ENCODE measurements around the gene MS4A10.

Gene MS4A10

DNA sequence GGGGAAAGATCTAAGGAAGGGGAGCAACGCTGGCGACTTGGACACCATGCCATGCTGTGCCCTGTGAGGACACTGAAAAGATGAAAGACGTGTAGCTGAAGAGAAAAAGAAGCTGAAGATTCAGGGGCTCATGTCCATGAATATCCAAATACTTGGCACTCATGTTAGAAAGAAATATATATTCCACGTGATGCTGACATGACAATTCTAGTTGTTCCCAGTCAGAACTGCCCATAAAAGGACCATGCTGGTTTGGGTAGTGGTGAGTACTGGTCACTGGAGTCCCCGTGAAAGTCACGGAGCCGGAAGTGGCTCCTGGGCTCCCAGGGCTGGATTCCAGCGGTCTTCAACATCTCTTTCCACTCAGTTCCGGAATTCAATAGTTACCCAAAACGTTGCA, 18.6 kb upstream of the MS4A10 start:
- DNase-seq, result no peak

DNA sequence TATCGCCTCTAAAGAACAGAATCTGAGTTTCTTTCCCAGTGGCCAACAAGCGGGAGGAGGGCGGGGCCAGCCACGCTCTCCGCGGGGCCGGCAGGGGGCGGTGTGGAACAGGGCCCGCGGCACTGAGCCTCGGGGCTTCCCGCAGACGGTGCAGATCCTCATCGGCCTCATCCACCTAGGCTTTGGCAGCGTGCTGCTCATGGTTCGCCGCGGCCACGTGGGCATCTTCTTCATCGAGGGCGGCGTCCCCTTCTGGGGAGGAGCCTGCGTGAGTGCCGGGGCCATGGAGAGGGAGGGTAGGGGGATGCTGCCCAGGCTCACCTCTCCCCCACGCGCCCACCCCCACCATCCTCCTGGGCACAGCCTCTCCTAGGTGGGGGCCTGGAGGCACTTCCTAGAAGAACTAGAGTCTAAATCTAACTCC, 17.7 kb upstream of the MS4A10 start:
- no peak for DNase-seq

DNA sequence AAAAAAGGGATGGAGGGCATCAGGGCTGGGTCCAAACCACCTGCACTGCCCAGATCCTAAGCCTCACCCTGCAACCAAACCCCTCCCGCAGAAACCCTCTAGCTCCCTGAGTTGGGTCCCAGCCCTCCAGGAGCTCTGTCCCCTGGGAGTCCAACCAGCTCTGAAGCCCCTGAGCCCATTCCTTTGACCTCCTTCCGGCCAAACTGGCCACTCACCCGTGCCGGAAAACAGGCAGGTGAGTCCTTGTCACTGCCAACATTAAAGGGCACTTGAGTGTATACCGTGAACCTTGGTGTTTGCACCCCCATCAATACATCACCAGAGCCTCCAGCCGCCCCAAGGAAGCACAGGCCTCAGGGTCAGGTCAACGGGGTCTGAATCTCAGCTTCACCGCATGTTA, 16.9 kb upstream of the MS4A10 start:
- DNase-seq, result no peak

DNA sequence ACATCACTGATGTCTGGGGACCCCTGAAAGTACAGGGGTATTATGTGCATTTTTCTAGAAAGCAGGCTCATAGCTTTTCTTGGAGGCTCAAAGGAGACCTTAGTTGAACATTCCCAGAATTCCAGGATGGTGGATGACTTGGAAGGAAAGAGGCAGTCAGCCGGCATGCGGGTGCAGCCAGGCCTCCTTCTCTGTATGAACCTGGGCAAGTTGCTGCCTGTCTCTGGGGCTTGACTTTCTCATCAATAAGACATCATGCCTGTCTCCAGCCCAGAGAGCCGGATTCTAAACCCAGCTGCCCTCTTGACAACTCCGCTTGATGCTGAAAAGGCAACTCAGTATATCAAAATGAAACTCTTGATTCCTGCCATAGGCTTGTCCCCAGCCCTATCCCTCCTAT, 15.9 kb upstream of the MS4A10 start:
- no peak for DNase-seq

DNA sequence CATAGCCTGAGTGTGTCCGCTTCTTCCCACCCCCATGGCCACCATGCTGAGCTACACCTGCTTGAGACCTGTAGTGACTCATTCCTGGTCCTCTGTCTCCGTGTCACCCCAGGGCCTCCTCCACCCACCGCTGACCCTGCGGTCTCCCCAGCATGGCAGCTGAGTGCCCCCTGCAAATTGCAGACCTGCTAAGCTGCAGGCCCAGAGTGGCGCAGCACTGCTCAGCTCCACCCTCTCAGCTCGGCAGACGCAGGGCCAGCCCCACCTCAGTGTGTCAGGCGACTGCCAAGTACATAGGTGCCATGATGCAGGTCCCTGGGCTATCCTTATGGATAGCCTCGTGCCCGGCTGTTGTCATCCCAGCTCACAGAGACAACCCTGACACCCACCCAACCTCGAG, 15.3 kb upstream of the MS4A10 start:
- DNase-seq, result no peak

DNA sequence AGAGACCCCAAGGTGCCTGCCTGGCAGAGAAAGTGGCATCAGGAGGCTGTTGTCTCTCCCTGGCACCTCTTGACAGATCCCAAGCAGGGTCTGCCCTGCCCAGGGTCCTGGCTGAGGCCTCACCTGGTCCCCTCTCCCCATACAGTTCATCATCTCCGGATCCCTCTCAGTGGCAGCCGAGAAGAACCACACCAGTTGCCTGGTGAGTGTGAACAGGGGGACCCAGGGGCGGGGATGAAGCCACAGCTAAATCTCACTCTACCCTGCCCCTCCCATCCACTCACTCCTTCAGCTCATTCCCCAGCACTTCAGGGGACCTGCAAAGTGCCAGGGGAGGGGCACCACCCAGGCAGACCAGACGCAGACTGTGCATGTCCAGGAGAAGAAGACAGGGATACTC, 14.0 kb upstream of the MS4A10 start:
- DNase-seq, result no peak

DNA sequence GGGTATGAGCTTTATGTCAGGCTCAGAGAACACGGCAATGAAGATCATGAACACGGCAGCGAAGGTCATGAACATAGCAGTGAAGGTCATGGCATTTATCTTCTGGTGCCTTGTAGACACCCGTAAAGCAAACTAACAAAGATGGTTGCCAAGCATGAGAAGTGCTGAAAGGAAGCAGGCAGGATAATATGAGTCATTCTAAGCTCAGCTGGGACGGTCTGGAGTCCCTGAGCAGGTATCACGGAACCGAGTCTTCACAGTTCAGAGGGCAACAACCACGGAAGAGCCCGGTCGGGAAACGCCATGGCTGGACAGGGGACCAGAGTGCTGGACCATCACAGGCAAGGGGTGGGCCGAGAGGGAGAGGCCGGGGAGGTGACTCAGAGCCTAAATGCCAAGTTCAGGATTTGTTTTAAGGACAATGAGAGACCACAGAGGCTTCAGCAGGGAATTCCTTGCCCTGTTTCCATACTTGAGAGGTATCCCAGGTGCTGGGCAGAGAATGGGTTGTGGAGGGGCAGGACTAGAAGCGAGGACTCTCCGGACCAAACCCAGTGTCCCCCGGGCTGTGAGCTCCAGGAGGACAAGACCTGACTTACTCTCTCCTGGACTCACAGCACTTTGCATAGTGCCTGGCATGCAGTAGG, 13.1 kb upstream of the MS4A10 start:
- no peak for DNase-seq

DNA sequence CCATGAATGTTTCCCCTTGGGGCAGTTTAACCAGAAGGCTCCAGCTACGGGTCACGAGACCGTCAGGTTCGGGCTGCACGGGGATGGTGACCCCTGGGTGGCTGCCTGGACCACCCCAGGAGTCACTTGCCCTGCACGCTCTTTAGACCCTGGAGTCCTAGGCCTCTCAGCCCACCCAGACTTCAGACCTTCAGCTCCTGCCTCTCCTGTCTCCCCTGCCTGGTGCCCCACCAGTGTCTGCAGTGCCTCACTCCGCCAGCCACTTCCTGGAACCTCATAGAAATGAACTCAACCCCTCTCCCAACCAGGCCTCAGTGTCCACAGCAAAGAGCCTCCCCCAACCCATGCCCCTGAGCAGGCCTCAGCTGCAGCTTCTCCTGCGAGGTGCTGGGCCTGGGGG, 12.5 kb upstream of the MS4A10 start:
- DNase-seq, result no peak

DNA sequence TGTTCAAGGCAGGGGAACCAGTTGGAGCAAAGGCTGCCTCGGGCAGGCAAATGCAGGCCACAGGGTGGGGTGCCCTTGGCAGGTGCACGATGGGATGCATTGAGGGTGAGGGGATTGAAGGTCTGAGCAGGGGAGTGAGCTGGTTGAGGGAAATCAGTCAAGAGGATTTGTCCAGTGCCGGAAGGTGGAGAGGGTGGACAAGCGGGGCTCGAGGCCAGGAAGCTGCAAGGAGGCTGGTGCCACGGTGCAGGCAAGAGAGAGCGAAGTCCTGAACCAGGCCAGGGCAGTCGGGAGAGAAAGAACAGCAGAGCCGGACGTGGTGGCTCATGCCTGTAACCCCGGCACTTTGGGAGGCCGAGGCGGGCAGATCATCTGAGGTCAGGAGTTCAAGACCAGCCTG, 10.4 kb upstream of the MS4A10 start:
- no peak for DNase-seq

DNA sequence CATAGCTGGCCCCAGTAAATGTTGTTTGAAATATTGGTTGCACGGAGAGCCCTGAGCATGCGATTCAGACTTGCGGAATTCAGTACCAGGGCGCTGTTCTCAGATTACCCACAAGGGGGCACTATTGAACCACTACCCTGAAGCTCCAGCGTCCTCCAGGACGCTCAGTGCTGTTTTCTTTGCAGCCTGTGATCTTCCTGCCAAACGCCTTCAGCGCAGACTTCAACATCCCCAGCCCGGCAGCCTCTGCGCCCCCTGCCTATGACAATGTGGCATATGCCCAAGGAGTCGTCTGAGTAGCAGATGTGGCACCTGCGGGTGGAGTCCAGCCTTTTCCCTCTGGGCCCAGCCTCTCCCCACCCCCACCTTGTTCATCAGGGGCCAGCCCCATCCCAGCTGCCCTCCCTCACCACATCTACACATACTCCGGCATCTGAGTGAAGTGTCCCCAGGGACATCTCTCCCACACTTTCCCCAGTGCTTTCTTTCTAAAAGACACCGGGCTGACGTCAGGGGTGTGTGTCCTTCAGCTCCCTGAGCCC, 9.6 kb upstream of the MS4A10 start:
- DNase-seq, result peak; percentile 39

DNA sequence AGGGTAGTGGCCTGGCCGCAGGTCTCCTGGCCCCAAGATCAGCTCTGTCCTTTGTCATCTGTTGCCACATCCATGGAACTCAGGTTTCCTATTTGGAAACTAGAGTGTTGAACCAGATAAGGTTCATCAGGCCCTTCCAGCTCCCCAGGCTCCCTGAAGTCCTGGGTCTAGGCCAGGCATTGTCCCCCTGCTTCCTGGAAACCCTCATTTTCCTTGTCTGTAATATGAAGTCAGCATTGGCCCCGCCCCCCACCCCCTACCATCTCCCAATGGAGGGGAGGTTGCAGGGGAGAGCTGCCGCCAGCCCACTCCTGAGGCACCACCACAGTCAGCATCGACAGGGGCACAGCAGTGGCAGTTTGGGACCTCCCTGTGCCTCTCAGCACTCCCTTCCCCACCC, 9.0 kb upstream of the MS4A10 start:
- no peak for DNase-seq

DNA sequence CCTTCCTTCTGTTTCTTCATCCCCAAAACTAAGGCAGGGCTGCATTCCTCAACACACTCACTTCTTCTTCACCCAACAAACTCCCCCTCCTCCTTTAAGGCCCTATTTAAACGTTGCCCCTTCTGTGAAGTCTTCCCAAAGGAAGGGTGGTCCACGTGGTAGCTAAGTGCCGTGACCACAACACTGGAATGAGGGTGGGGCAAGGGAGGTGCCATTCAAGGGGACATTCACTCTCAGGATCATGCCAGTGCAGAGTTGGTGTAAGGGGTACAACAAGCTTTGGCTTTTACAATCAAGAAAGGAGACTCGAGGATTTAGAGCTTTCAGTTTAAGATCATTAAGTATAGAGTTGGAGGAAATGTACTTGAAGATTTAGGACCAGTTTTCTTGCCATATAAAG, 8.0 kb upstream of the MS4A10 start:
- DNase-seq, result no peak

DNA sequence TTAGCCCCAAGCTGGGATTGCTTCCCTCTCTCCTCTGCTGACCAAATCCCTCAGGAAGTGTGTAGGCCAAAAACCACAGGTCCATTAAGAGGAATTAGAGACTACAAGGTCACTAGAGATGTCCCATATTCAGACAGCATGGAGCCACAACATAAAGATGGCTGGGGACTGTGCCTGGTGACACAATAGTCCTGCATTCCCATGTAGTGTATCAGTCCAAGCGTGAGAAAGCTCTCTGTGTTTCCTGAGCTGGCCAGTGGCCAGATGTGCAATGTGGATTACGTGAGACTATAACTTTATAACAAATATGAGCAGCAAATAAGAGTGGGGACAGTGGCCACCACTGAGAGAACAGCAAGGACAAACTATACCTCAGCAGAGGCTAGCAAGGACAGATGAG, 7.6 kb upstream of the MS4A10 start:
- DNase-seq, result no peak

DNA sequence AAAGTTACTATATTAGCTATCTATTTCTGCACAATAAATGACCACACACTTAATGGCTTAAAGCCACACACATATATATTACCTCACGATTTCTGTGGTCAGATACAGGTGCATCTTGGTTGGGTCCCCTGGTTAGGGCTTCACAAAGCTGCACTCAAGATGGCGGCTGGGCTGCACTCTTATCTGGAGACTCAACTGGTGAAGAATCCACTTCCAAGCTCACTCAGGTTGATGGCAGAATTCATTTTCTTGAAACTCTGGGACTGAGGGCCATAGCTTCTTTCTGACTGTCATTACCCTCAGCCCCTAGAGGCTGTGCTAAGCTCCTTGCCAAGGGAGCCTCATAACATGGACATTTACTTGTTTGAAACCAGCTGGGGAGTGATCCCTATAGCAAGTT, 5.1 kb upstream of the MS4A10 start:
- DNase-seq, result no peak

DNA sequence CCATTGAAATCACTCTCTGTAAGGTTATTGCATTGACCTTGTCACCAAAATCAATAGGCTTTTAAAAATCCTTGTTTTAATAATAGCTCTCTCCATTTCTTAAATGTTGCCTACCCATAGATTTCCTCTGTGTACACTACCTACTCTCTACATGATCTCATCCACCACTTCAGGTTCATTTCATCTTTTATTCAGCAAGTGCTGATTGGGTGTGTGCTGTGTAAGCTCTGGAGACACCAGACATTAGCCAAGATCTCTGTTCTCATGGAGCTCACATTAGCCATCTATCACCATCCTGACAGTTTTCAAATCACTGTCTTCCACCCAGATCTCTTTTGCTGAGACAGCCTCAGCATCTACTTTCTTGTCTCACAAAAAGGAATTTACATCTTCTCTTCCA, 4.4 kb upstream of the MS4A10 start:
- no peak for DNase-seq

DNA sequence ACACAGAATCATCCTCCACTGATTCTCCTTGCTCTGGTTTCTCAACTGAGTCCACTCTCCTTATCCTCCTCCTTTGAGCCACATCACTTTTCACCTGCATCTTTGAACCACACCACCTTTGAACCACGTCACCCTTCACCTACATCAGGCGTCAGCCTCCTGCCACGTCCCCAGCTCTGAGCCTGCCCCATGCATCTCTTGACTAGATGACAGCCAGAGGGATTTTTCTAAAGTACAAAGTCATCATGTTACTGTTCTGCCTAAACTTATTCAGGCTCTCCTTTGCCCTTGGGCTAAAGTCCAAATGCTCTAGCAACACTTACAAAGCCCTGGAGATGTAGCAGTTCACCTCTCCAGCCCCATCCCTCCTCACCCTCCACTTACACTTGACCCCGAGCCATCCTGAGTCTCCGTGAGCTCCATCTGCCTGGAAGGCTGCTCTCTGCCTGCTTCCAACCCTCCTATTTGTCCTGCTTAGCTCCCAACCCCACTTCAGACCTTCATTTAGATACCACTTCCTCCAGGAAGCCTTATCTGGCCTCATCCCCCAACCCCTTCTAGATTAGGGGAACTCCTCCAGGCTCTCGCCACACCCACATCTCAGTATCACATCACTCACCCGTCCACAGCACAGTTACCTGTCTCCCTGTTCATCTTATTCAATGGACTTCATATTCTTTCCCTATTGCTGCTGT, 3.7 kb upstream of the MS4A10 start:
- no peak for DNase-seq

DNA sequence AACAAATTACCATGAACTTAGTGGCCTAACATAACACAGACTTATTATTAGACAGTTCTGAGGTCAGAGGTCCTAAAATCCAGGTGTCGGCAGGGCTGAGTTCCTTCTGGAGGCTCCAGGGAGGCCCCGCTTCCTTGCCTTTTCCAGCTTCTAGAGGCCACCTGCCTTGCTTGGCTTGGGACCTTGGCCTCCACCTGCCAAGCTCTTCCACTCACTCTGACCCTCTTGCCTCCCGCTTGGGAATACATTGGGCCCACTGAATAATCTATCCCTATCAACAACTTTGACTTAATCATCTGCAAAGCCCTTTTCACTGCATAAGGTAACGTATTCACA, 3.2 kb upstream of the MS4A10 start:
- DNase-seq, result no peak

DNA sequence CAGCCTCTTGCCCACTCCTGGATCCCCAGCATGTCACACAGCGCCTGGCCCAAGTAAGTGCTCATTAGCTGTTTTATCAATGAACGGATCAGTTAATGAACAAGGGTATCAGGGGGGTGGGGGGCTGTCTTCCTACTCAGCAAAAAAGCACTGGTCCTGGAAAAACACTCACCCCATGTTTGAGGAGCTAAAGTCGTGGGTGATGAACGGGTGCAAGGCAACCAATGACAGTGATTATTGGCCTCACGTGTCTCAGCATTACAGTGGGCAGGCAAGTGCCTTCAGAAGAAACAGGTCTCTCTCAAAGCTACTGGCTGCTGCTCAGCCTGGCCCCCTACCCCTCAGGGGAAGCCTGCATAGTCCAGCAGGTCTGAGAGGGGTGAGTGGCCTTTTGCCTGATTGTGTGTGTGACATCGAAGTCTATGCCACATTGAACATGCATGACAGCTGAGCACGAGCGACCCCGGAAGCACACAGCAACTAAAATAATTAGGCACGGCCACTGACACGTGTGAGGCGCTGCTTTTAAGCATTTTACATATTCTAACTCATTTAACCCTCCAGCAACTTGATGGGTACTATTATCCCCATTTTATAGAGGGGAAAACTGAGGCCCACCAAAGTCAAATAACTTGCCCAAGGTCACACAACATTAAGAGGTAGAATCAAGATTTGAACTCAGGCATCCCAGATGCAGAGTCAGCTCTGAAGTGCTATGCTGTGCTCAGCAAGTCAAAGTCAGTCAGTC, 2.6 kb upstream of the MS4A10 start:
- DNase-seq, result no peak

DNA sequence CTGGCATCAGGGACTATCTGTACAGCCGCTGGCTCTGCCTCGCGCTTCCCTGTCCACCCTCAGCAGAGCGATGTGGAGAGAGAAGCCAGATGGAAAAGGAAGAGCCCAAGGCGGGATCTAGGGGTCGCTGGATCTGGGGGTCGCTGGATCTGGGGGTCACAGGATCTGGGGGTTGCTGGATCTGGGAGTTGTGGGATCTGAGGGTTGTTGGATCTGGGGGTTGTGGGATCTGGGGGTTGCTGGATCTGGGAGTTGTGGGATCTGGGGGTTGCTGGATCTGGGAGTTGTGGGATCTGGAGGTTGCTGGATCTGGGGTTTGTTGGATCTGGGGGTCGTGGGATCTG, 2.0 kb upstream of the MS4A10 start:
- no peak for DNase-seq

DNA sequence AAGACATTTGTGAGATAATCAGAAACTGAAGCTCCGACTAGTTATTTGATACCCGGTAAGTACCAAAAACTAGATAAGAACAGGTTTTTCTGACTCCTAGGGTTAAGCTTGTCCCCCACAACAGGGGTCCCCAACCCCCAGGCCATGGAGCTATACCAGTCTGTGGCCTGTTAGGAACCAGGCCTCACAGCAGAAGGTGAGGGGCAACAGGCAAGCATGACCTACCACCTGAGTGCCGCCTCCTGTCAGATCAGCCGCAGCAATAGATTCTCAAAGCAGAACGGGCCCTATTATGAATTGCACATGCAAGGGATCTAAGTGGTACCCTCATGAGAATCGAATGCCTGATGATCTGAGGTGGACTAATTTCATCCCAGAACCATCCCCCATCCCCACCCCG, 1.2 kb upstream of the MS4A10 start:
- DNase-seq, result no peak

DNA sequence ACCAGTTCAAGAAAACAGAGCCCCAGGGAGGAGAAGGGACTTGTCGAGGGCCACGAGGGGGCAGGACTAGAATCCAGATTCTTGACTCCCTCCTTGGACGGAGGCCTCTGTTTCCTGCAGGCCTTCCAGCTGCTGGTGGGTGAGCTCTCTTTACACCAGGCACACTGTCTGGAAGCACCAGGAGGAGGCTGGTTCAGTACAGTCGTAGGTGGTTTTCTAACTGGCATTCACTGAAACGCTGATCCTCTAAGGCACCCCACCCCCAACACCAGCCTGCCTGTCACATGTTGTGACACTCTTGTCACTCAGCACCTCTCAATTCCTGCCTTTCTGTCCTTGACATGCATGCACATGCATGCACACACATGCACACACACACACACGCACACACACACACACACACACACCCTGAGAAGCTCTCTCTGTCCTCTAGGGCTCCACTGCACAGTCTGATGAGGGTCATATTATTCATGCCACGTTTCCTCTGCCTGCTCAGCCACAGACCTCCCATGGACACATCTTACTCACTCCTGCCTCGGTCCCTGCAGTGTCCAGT, 751 bp downstream of the MS4A10 start:
- no peak for DNase-seq

DNA sequence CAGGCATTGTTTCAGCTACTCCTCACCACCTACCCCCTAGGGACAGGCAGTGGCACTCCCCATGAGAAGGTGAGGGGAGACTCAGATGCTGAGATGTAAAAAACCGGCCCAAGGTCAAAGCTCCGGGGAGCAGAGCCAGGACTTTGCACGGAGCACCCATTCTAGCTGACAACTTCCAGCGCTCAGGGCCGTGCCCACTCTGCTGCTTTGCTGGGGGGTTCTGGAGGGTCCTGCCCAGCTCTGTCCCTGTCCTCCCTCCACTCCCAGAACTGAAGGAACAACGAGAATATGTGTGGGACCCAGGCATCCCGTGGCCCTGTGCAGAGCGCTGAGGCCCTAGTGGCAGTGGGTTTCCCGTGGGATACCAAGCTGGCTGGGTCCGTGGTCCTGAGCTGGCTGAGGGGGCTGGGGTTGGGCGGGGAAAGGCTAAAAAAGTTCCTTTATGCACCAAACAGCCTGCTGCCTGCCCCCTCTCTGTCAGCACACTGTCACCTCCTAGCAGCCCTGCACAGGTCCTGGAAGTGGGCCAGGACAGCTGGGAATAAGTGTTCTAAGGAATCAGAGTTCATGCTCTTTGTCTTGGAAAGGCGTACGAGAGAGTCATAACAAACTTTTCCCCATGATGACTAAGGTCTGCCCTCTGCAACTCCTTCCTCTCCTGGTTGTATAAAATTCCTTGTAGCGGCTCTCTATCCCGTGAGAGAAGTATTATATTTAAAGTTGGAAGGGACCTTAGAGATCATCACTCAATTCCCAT, 1.9 kb downstream of the MS4A10 start:
- peak; percentile 9 for DNase-seq

DNA sequence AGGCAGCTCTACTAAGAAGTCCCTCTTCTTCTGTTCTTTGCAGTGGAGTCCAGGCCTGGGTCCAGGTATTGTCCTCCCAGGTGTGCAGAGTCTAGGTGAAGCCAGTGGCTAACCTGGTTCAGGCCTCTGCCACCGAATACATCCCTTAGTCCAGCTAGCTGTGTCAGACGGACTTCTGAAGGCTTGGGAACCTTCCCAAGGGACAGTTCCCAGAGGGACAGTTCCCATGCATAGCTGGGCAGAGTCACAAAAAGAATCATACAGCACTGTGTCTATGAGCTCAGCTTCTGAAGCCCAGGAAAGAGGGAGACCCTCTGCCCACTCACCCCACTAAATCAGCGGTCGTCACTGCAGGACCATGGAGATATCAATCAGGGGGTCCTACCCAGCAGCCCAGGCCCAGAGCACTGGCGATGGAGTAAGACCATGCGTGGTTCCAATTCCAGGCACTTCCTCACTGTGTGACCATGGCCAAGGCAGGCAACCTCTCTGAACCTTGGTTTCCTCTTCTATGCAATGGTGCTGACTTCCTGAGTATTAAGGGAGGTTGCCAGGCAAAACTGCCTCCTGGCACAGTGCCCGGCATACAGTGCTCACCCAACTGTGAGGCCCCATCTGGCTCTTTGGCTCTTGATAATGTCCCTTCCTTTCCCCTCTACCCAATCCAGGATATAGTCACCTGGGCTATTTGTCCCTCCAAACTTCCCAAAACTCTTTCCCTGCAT, 3.4 kb downstream of the MS4A10 start:
- no peak for DNase-seq
